Activated T-cell treated with anti-CD3 and anti-CD28 coated beads, Interleukin-2, amount 50 U/mL, for 24 hours (primary cell): ENCODE results near the gene TCEA2.

Experiments
- DNase-seq: peaks from one replicate; pipeline ENCODE4 v3.0.0-alpha.2; 2020
- H3K27ac Mint-ChIP-seq: 2 replicates; pipeline ENCODE4 v1.8.0; 2020; ENCODE audit warnings: mild to moderate bottlenecking, mixed read lengths
- H3K27me3 Mint-ChIP-seq: 2 replicates; pipeline ENCODE4 v1.8.0; 2020; ENCODE audit warnings: mixed read lengths
- H3K36me3 Mint-ChIP-seq: 2 replicates; pipeline ENCODE4 v1.8.0; 2020; ENCODE audit warnings: low read depth, mixed read lengths
- H3K4me1 Mint-ChIP-seq: 2 replicates; pipeline ENCODE4 v1.8.0; 2020; ENCODE audit warnings: low read depth, mixed read lengths
- H3K4me3 Mint-ChIP-seq: 2 replicates; pipeline ENCODE4 v1.8.0; 2020; ENCODE audit warnings: mild to moderate bottlenecking, moderate library complexity, mixed read lengths
- H3K9me3 Mint-ChIP-seq: 2 replicates; pipeline ENCODE4 v1.8.0; 2020; ENCODE audit warnings: mixed read lengths

The TCEA2 gene

GRCh38 chr20:64062276-64062595, 762 bp upstream of the TCEA2 start:
- H3K4me3 Mint-ChIP-seq, result peak overlapping the region; percentile 84
- H3K27me3 Mint-ChIP-seq, result no peaks in the 10 kb centered on the region
- no peaks in the 10 kb centered on the region for H3K36me3 Mint-ChIP-seq
- DNase-seq, result no peak
- peak overlapping the region; percentile 6 for H3K27ac Mint-ChIP-seq
- no peaks in the 10 kb centered on the region for H3K9me3 Mint-ChIP-seq
- peaks cover 58% of the 10 kb centered on the region for H3K4me1 Mint-ChIP-seq

GRCh38 chr20:64063389-64064144, 569 bp downstream of the TCEA2 start:
- DNase-seq, result peak; percentile 62
- Mint-ChIP-seq H3K9me3 (no peaks in the 10 kb centered on the region), H3K4me1 (peaks cover 51% of the 10 kb centered on the region), H3K36me3 (no peaks in the 10 kb centered on the region), H3K27ac (peak overlapping the region; percentile 87), H3K4me3 (peak overlapping the region; percentile 84), H3K27me3 (no peaks in the 10 kb centered on the region)

- Mint-ChIP-seq H3K4me3 (peak overlapping the region; percentile 84), H3K4me1 (peaks cover 49% of the 10 kb centered on the region), H3K27ac (peak overlapping the region; percentile 87), H3K27me3 (no peaks in the 10 kb centered on the region), H3K36me3 (no peaks in the 10 kb centered on the region), H3K9me3 (no peaks in the 10 kb centered on the region)
- no peak for DNase-seq
Measured at GRCh38 chr20:64064145-64064698, 1.2 kb downstream of the TCEA2 start.

- Mint-ChIP-seq H3K4me1 (peaks cover 50% of the 10 kb centered on the region), H3K36me3 (no peaks in the 10 kb centered on the region), H3K27me3 (no peaks in the 10 kb centered on the region), H3K4me3 (peak overlapping the region; percentile 21), H3K27ac (peak overlapping the region; percentile 75), H3K9me3 (no peaks in the 10 kb centered on the region)
- DNase-seq, result no peak
Measured at GRCh38 chr20:64065062-64065973, 2.3 kb downstream of the TCEA2 start.

GRCh38 chr20:64065974-64066343, 3.0 kb downstream of the TCEA2 start:
- Mint-ChIP-seq H3K27me3 (no peaks in the 10 kb centered on the region), H3K9me3 (no peaks in the 10 kb centered on the region), H3K4me3 (peak overlapping the region; percentile 21), H3K4me1 (peaks cover 50% of the 10 kb centered on the region), H3K27ac (peak overlapping the region; percentile 75), H3K36me3 (no peaks in the 10 kb centered on the region)
- DNase-seq, result peak; percentile 58

- DNase-seq, result no peak
- Mint-ChIP-seq H3K4me3 (no peak overlapping the region), H3K36me3 (peaks cover 5% of the 10 kb centered on the region), H3K4me1 (peaks cover 49% of the 10 kb centered on the region), H3K27ac (peak overlapping the region; percentile 45), H3K9me3 (no peaks in the 10 kb centered on the region), H3K27me3 (no peaks in the 10 kb centered on the region)
Measured at GRCh38 chr20:64067005-64067632, 4.1 kb downstream of the TCEA2 start.

- Mint-ChIP-seq H3K27me3 (no peaks in the 10 kb centered on the region), H3K9me3 (no peaks in the 10 kb centered on the region), H3K4me1 (peaks cover 44% of the 10 kb centered on the region), H3K4me3 (no peak overlapping the region), H3K36me3 (peaks cover 11% of the 10 kb centered on the region), H3K27ac (no peak overlapping the region)
- no peak for DNase-seq
Measured at GRCh38 chr20:64067733-64068307, 4.8 kb downstream of the TCEA2 start.

GRCh38 chr20:64068386-64069208, 5.6 kb downstream of the TCEA2 start:
- no peak overlapping the region for H3K4me3 Mint-ChIP-seq
- H3K36me3 Mint-ChIP-seq, result peaks cover 18% of the 10 kb centered on the region
- H3K4me1 Mint-ChIP-seq, result peaks cover 44% of the 10 kb centered on the region
- no peaks in the 10 kb centered on the region for H3K27me3 Mint-ChIP-seq
- H3K27ac Mint-ChIP-seq, result peak overlapping the region; percentile 14
- DNase-seq, result no peak
- no peaks in the 10 kb centered on the region for H3K9me3 Mint-ChIP-seq

GRCh38 chr20:64069209-64069613, 6.2 kb downstream of the TCEA2 start:
- peaks cover 37% of the 10 kb centered on the region for H3K4me1 Mint-ChIP-seq
- H3K27ac Mint-ChIP-seq, result peak overlapping the region; percentile 14
- H3K27me3 Mint-ChIP-seq, result no peaks in the 10 kb centered on the region
- H3K4me3 Mint-ChIP-seq, result no peak overlapping the region
- peaks cover 24% of the 10 kb centered on the region for H3K36me3 Mint-ChIP-seq
- no peak for DNase-seq
- H3K9me3 Mint-ChIP-seq, result no peaks in the 10 kb centered on the region

- Mint-ChIP-seq H3K36me3 (peaks cover 29% of the 10 kb centered on the region), H3K4me1 (peaks cover 32% of the 10 kb centered on the region), H3K9me3 (no peaks in the 10 kb centered on the region), H3K4me3 (no peak overlapping the region), H3K27ac (no peak overlapping the region), H3K27me3 (no peaks in the 10 kb centered on the region)
- DNase-seq, result no peak
Measured at GRCh38 chr20:64069614-64070243, 6.7 kb downstream of the TCEA2 start.

- Mint-ChIP-seq H3K27ac (no peak overlapping the region), H3K36me3 (peaks cover 35% of the 10 kb centered on the region), H3K4me1 (peaks cover 28% of the 10 kb centered on the region), H3K4me3 (no peak overlapping the region), H3K9me3 (no peaks in the 10 kb centered on the region), H3K27me3 (no peaks in the 10 kb centered on the region)
- no peak for DNase-seq
Measured at GRCh38 chr20:64070244-64070993, 7.4 kb downstream of the TCEA2 start.

- Mint-ChIP-seq H3K36me3 (peaks cover 42% of the 10 kb centered on the region), H3K4me1 (peaks cover 16% of the 10 kb centered on the region), H3K27me3 (no peaks in the 10 kb centered on the region), H3K4me3 (no peak overlapping the region), H3K27ac (peak overlapping the region; percentile 64), H3K9me3 (no peaks in the 10 kb centered on the region)
- no peak for DNase-seq
Measured at GRCh38 chr20:64071341-64072332, 8.6 kb downstream of the TCEA2 start.
